SK-N-MC (cell line): ENCODE data around the gene SDHAF3.
"Not testable (repeated sequence)": the region's sequence is repeated elsewhere in the genome, so short reads cannot be mapped to it uniquely, and the experiment has no call there.

ENCODE experiments used
- DNase-seq: peaks from one replicate; pipeline ENCODE4 v3.0.0-alpha.2; 2011; ENCODE audit warnings: low read depth, low spot score
- H3K27ac ChIP-seq: fragments of 200-600 bp; sonication (generic); 2 replicates; pipeline ENCODE4 v1.5.1; 2016; ENCODE audit warnings: mixed run types
- H3K36me3 ChIP-seq: fragments of 200-600 bp; sonication (generic); 2 replicates; pipeline ENCODE4 v1.6.1; 2017; ENCODE audit warnings: antibody characterized with exemption, low read length, mixed read lengths; ENCODE audit not compliant: insufficient read depth
- H3K4me3 ChIP-seq: fragments of 200-600 bp; sonication (generic); 2 replicates; pipeline ENCODE4 v1.5.1; 2016
- H3K9ac ChIP-seq: fragments of 200-600 bp; sonication (generic); 2 replicates; pipeline ENCODE4 v1.8.0; 2017; ENCODE audit warnings: mixed run types, mixed read lengths; ENCODE audit not compliant: insufficient read length
- H3K9me3 ChIP-seq: fragments of 200-600 bp; sonication (generic); 2 replicates; pipeline ENCODE4 v1.6.1; 2017; ENCODE audit warnings: low read depth, mild to moderate bottlenecking, antibody characterized with exemption, low read length, moderate library complexity, mixed read lengths
- EZH2 ChIP-seq: fragments of 200-600 bp; sonication (generic); IDR thresholded peaks from one replicate; pipeline ENCODE4 v1.6.1; 2017; ENCODE audit warnings: antibody characterized with exemption
- FOXP2 ChIP-seq: optimal IDR thresholded peaks from 2 replicates; pipeline ENCODE3; 2011; ENCODE audit warnings: mild to moderate bottlenecking, moderate library complexity; ENCODE audit not compliant: insufficient read depth; ENCODE audit errors: extremely low read length, control extremely low read depth
- POLR2AphosphoS5 ChIP-seq: IDR thresholded peaks from 2 replicates; pipeline ENCODE4 v1.6.1; 2012; ENCODE audit warnings: mild to moderate bottlenecking, low read depth, low read length, borderline replicate concordance

Gene SDHAF3

DNA sequence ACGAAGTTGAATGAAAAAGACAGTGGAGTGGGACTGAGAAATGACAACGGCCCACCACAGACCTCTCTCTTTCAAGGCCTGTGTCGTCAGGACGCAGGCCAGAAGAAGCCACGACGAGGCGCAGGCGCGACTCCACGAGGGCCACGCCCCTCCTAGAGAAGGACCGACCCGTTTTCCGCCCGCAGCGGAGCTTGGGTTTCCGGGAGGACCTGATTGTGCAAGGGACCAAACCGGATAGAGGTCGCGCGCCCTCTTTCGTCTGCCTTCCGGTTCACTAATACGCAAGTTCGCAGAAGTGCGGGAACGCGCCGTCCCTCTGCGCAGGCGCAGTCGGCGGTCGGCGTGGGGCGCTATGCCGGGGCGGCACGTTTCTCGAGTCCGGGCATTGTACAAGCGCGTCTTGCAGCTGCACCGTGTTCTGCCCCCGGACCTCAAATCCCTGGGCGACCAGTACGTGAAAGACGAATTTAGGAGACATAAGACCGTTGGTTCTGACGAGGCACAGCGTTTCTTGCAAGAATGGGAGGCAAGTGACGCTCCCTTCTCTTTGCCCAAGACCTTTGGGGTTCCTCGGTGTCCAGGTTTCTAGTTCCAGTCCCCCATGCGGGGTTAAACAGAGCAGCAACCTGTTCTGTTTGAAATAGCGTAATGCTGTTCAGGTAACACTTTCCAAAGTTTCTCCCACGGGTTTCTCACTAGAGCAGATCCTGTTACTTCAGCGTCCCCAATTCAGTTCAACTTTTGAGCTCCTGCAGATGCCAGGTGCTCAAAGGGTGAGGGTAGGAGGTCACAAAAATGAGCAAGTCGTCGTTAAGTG, at the start of gene SDHAF3:
Gene SDHAF3, plus strand, starts transcription at position 327 of the 817 bp plus-strand sequence. Its CDS starts 26 bp downstream, at position 353.
- Histone ChIP-seq H3K4me3 (peak within 1 kb of the TSS; percentile 94), H3K9me3 (no peaks in the 10 kb centered on the region), H3K36me3 (no peaks in the 10 kb centered on the region), H3K27ac (peak within 1 kb of the TSS; percentile 88), H3K9ac (peak within 1 kb of the TSS; percentile 94)
- no peak for TF ChIP-seq EZH2
- peak; percentile 69 for TF ChIP-seq FOXP2
- peak; percentile 100 for TF ChIP-seq POLR2AphosphoS5
- peak; percentile 90 for DNase-seq

DNA sequence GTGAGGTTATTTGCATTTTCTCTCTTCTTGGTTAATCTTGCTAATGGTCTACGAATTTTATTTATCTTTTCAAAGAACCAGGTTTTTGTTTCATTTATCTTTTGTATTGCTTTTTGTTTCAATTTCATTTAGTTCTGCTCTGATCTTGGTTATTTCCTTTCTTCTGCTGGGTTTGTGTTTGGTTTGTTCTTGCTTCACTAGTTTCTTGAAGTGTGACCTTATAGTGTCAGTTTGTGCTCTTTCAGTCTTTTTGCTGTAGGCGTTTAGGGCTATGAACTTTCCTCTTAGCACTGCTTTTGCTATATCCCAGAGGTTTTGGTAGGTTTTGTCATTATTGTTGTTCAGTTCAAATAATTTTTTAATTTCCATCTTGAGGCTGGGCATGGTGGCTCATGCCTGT, 45.5 kb upstream of the SDHAF3 start:
- H3K9ac ChIP-seq, H3K36me3 ChIP-seq, H3K9me3 ChIP-seq, DNase-seq, H3K27ac ChIP-seq, H3K4me3 ChIP-seq: not testable (repeated sequence)

DNA sequence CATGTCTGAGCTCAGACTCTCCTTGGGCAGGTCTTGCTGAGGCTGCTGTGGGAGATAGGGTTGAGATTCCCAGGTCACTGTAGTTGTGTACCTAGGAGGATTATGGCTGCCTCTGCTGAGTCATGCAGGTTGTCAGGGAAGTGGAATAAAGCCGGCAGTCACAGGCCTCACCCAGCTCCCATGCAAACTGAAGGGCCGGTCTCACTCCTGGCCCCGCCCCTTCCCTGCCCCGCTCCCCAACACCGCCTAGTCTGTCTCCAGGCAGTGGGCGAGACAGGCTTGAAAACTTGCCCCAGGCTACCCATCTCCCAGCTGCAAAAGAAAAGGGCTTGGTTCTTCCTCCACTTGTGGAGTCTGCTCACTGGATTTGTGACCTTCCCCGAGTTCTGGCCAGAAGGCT, 41.6 kb upstream of the SDHAF3 start:
- no peak overlapping the region for H3K4me3 ChIP-seq
- TF ChIP-seq FOXP2 (no peak), EZH2 (no peak), POLR2AphosphoS5 (no peak)

DNA sequence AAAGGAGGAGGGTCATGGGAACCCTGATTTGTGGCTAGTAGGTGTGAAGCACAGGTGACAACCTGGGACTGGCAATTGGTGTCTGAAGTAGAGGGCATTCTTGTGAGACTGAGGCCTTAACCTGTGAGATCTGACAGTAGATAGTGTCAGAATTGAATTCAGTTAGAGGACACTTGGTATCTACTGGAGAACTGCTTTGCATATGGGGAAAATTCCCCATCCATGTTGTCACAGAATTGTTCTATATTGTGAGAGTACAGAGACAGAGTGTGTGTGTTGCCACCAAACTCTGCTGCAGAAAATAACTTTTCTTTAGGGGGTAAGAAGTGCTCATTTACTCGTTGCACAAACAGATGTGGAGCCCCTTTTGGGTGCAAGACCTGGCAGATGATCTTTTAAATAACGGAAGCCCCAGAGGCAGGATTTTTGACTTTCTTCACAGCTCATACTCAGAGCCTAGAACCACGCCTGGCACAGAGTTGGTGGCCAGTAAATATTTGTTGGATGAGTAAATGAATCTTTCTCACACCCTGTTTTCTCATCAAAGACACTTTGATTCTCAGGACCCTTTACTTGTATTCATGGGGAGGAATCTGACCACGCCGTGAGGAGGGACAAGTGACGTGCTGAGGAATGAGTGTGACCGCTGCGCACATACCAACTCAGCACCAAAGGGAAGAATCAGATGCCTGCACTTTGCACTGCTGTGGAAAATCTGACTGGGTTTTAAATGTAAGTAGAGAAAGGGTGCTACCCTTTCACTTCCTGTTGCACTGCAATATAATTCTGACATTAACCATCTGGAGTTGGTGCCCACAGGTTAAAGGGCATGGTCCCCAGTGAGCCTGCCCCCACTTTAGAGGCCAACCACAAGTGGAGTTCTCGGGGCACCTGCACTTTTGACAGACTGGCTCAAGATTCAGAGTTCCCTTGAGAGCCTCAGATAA, 39.2 kb upstream of the SDHAF3 start:
- no peak for DNase-seq
- H3K27ac ChIP-seq = no peak overlapping the region
- TF ChIP-seq FOXP2 (no peak), POLR2AphosphoS5 (no peak), EZH2 (no peak)
- no peaks in the 10 kb centered on the region for H3K36me3 ChIP-seq
- no peaks in the 10 kb centered on the region for H3K9me3 ChIP-seq
- H3K9ac ChIP-seq = no peak overlapping the region
- H3K4me3 ChIP-seq = no peak overlapping the region

More for the DNA sequence above, 41.6 kb upstream of the SDHAF3 start:
- Histone ChIP-seq H3K36me3 (no peaks in the 10 kb centered on the region), H3K9me3 (no peaks in the 10 kb centered on the region), H3K27ac (no peak overlapping the region), H3K9ac (no peak overlapping the region)
- no peak for DNase-seq

DNA sequence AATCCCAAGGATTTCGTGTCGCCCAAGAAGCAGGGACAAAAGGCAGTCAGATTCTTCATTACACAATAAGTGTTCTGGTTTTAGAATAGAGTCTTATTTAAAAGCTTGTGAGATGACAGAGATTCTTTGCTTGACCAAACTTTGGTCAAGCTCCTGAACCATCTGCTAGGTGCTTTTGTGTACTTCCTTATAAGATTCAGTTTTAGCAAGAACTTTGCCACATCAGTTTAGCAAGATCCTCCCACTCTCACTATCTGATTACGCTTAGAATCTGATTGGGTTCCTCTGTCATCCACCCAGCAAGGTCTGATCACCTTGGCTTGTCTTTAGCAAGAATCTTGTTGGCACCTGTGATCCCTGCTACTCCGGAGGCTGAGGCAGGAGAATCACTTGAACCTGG, 38.2 kb upstream of the SDHAF3 start:
- Histone ChIP-seq H3K4me3 (no peak overlapping the region), H3K9ac (no peak overlapping the region), H3K27ac (no peak overlapping the region), H3K9me3 (no peaks in the 10 kb centered on the region), H3K36me3 (no peaks in the 10 kb centered on the region)
- no peak for TF ChIP-seq POLR2AphosphoS5
- no peak for TF ChIP-seq FOXP2
- no peak for TF ChIP-seq EZH2
- DNase-seq = no peak

DNA sequence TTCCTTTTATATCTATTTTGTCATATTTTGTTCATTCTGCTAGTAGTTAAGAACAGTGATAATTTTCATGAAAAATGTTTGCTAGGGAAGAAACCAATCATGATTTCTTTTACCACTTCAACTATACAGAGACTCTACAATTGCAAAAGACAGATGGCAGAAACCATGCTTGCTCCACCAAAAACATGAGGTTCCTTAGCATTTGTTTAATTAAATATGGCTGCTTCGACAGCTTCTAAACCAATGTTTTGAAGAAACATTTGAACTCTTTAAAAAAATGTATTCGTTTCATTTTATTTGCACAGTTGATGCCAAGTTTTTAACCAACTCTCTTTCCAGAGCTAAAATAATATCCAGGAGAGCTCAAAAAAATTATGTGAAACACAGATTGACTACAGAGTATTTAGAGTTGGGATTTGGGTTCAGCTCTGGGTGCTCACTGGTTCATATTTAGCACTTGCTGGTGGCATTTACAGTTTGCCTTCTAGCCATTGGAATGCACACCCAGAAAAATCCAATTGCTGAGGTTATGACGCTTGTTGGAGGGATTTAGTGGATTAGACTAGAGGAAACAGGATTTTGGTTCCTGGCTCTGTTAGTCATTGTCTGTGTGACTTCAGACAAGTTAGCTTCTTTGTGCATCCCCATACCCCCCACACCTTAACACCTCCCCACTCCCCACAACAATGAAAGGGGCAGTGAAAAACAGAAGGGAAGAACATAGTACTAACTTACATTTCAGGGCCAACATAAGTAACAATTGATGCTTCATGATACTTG, 35.8 kb upstream of the SDHAF3 start:
- DNase-seq = no peak
- no peaks in the 10 kb centered on the region for H3K36me3 ChIP-seq
- H3K9me3 ChIP-seq = no peaks in the 10 kb centered on the region
- H3K9ac ChIP-seq = no peak overlapping the region
- H3K4me3 ChIP-seq = no peak overlapping the region
- no peak overlapping the region for H3K27ac ChIP-seq
- TF ChIP-seq EZH2 (no peak), FOXP2 (no peak), POLR2AphosphoS5 (no peak)

DNA sequence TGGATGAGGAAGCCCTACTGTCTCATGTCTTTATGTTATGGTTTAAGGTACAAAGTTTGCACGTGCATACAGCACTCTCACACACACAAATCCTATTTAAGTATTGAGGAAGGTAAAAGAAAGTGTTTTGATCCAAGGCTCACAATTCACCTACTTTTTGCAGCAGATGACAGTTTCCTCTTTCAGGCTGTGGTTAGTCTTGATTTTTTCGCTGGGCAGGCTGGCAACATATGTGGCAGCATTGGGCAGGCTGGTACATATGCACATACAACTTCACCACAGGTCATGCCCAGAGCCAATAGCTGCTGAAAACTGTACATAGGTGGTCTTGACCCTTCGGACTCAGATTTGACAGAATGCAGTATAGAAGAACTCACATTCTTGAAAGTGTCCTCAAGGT, 29.1 kb upstream of the SDHAF3 start:
- no peak for TF ChIP-seq FOXP2
- no peak for TF ChIP-seq POLR2AphosphoS5
- TF ChIP-seq EZH2 = no peak
- no peaks in the 10 kb centered on the region for H3K9me3 ChIP-seq

DNA sequence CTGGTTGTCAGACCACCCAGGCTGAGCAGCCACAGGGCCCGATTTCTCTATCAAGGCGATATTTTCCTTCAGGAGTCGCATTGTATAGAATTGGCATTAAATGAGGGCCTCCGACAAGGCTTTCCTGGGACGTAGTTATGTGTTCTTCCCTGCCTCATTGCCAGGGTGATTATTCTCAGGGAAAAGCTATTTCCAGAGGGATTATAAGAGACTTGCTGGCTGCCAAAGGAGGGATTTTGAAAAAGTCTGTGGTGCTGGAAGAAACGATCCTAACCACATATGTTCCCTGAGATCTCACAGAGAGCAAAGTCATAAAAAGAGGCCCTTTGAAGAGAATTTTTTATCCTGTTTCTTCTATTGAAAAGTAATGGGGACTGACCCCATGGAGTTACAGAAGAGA, 27.7 kb upstream of the SDHAF3 start:
- TF ChIP-seq POLR2AphosphoS5 (no peak), EZH2 (no peak), FOXP2 (no peak)
- no peak overlapping the region for H3K27ac ChIP-seq
- no peaks in the 10 kb centered on the region for H3K36me3 ChIP-seq
- DNase-seq = no peak
- H3K9me3 ChIP-seq = no peaks in the 10 kb centered on the region
- H3K4me3 ChIP-seq = no peak overlapping the region
- H3K9ac ChIP-seq = no peak overlapping the region

More for the DNA sequence above, 29.1 kb upstream of the SDHAF3 start:
- H3K27ac ChIP-seq = no peak overlapping the region
- no peaks in the 10 kb centered on the region for H3K36me3 ChIP-seq
- DNase-seq = no peak
- H3K9ac ChIP-seq = no peak overlapping the region
- H3K4me3 ChIP-seq = no peak overlapping the region
